ENCODE data around the gene SLC25A45. TPM values are rescaled to one million over a fixed set of nuclear protein-coding genes. Genes with fewer than 3 reads are reported as not detected.
A peak's percentile ranks its signal among the peaks of the same experiment; 100 is the strongest.

SLC25A45 gene
- total RNA-seq, 1 donor: 4.3 TPM

- peaks cover 27% of the 10 kb centered on the region for H3K36me3 ChIP-seq (ENCODE audit: insufficient read depth, low read length)
- H3K4me3 ChIP-seq (ENCODE audit: insufficient read depth, low read length): peak overlapping the region; percentile 19
- peaks cover 80% of the 10 kb centered on the region for H3K79me2 ChIP-seq (ENCODE audit: insufficient read depth, low read length)
- peak overlapping the region; percentile 61 for H3K27ac ChIP-seq (ENCODE audit: low read depth, low read length)
- H3K4me2 ChIP-seq (ENCODE audit: insufficient read depth, low read length): peak overlapping the region; percentile 60
- peaks cover 36% of the 10 kb centered on the region for H3K4me1 ChIP-seq (ENCODE audit: insufficient read depth, low read length)
- no peak overlapping the region for H2AFZ ChIP-seq (ENCODE audit: low read length)
- peak; percentile 38 for DNase-seq (ENCODE audit: insufficient read length, low spot score, missing footprints)
- peaks cover 12% of the 10 kb centered on the region for H4K20me1 ChIP-seq (ENCODE audit: insufficient read depth, low read length)
- no peaks in the 10 kb centered on the region for H3K27me3 ChIP-seq (ENCODE audit: insufficient read depth, low read length)
- no peaks in the 10 kb centered on the region for H3K9me3 ChIP-seq (ENCODE audit: low read depth, low read length)
- no peak for TF ChIP-seq CTCF (IDR thresholded peaks at IDR 0.05; ENCODE audit: extremely low read depth, low read depth, low read length)
Measured at GRCh38 chr11:65389294-65389980, 7.0 kb upstream of the SLC25A45 start.

GRCh38 chr11:65388731-65389130 lies 6.3 kb upstream of the SLC25A45 start:
- no peaks in the 10 kb centered on the region for H3K27me3 ChIP-seq (ENCODE audit: insufficient read depth, low read length)
- H3K4me2 ChIP-seq (ENCODE audit: insufficient read depth, low read length): peak overlapping the region; percentile 46
- H3K36me3 ChIP-seq (ENCODE audit: insufficient read depth, low read length): peaks cover 20% of the 10 kb centered on the region
- no peak for TF ChIP-seq CTCF (IDR thresholded peaks at IDR 0.05; ENCODE audit: extremely low read depth, low read depth, low read length)
- H4K20me1 ChIP-seq (ENCODE audit: insufficient read depth, low read length): peaks cover 12% of the 10 kb centered on the region
- H3K9me3 ChIP-seq (ENCODE audit: low read depth, low read length): no peaks in the 10 kb centered on the region
- H2AFZ ChIP-seq (ENCODE audit: low read length): no peak overlapping the region
- H3K4me1 ChIP-seq (ENCODE audit: insufficient read depth, low read length): peaks cover 36% of the 10 kb centered on the region
- peaks cover 81% of the 10 kb centered on the region for H3K79me2 ChIP-seq (ENCODE audit: insufficient read depth, low read length)
- H3K4me3 ChIP-seq (ENCODE audit: insufficient read depth, low read length): peak overlapping the region; percentile 19
- peak overlapping the region; percentile 21 for H3K27ac ChIP-seq (ENCODE audit: low read depth, low read length)
- peak; percentile 79 for DNase-seq (ENCODE audit: insufficient read length, low spot score, missing footprints)

GRCh38 chr11:65386307-65387140 lies 4.1 kb upstream of the SLC25A45 start, which contains the start of gene FRMD8:
TSS of gene FRMD8 (plus strand) at chr11:65386637. CDS start at chr11:65387037, 400 bp downstream.
- H3K9me3 ChIP-seq (ENCODE audit: low read depth, low read length): no peaks in the 10 kb centered on the region
- H3K79me2 ChIP-seq (ENCODE audit: insufficient read depth, low read length): peaks cover 59% of the 10 kb centered on the region
- H3K36me3 ChIP-seq (ENCODE audit: insufficient read depth, low read length): peaks cover 9% of the 10 kb centered on the region
- H3K4me3 ChIP-seq (ENCODE audit: insufficient read depth, low read length): peak within 1 kb of the TSS; percentile 79
- H2AFZ ChIP-seq (ENCODE audit: low read length): peak within 1 kb of the TSS; percentile 52
- no peak for TF ChIP-seq CTCF (IDR thresholded peaks at IDR 0.05; ENCODE audit: extremely low read depth, low read depth, low read length)
- peaks cover 3% of the 10 kb centered on the region for H4K20me1 ChIP-seq (ENCODE audit: insufficient read depth, low read length)
- H3K4me1 ChIP-seq (ENCODE audit: insufficient read depth, low read length): peaks cover 52% of the 10 kb centered on the region
- H3K27me3 ChIP-seq (ENCODE audit: insufficient read depth, low read length): no peaks in the 10 kb centered on the region
- peak; percentile 99 for DNase-seq (ENCODE audit: insufficient read length, low spot score, missing footprints)
- H3K4me2 ChIP-seq (ENCODE audit: insufficient read depth, low read length): peak within 1 kb of the TSS; percentile 83
- H3K27ac ChIP-seq (ENCODE audit: low read depth, low read length): peak within 1 kb of the TSS; percentile 98

Measured in osteoblast (primary cell).